AG08395 (cell line): ENCODE data around the gene SFI1.
"Not testable (repeated sequence)": the region's sequence is repeated elsewhere in the genome, so short reads cannot be mapped to it uniquely, and the experiment has no call there.

Experiments
- DNase-seq: peaks from one replicate; pipeline ENCODE4 v3.0.0; 2012; ENCODE audit warnings: mixed read lengths, low spot score

SFI1 gene

DNA sequence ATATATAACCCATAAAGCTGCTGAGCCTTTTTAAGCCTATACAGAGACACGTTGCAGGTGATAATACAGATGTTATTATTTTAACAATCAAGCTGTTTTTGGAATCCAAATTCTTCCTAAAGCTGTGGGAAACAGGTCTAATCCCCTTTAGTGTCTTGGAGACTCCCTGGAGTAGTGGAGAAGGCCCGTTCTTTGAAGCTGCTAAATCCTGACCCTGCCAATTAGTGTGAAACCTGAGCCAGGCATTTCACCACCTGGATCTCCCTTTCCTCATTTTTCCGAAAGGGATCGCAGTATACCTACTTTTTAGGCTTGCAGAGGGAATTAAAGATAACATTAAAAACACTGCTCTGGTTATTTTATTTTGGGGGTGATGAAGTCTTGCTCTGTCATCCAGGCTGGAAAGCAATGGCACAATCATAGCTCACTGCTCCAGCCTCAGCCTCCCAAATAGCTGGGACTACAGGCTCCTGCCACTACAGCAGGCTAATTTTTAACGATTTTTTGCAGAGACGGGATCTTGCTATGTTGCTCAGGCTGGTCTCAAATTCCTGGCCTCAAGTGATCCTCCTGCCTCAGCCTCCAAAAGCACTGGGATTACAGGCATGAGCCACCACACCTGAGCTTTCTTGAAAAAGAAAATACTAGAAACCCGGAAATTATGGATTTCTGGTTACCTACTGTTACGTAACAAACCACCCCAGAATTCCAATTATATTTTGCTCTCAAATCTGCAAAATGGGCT is 4.9 kb upstream of the SFI1 start:
- no peak for DNase-seq

GRCh38 chr22:31492151-31492550 is 4.2 kb upstream of the SFI1 start:
- DNase-seq: no peak

- not testable (repeated sequence) for DNase-seq
Observed at GRCh38 chr22:31493355-31493754, 3.0 kb upstream of the SFI1 start.

- no peak for DNase-seq
Observed at GRCh38 chr22:31495343-31495742, 993 bp upstream of the SFI1 start.

GRCh38 chr22:31496735-31497146 is 405 bp downstream of the SFI1 start:
- peak; percentile 6 for DNase-seq

GRCh38 chr22:31497148-31497938 is 1.0 kb downstream of the SFI1 start:
- no peak for DNase-seq

GRCh38 chr22:31501738-31502137 is 5.4 kb downstream of the SFI1 start:
- no peak for DNase-seq

- no peak for DNase-seq
Observed at GRCh38 chr22:31503211-31503964, 7.1 kb downstream of the SFI1 start.

- peak; percentile 45 for DNase-seq
Observed at GRCh38 chr22:31504282-31504681, 7.9 kb downstream of the SFI1 start.

GRCh38 chr22:31507517-31507916 is 11.2 kb downstream of the SFI1 start:
- DNase-seq: not testable (repeated sequence)

- no peak for DNase-seq
Observed at GRCh38 chr22:31508536-31508935, 12.2 kb downstream of the SFI1 start.

DNA sequence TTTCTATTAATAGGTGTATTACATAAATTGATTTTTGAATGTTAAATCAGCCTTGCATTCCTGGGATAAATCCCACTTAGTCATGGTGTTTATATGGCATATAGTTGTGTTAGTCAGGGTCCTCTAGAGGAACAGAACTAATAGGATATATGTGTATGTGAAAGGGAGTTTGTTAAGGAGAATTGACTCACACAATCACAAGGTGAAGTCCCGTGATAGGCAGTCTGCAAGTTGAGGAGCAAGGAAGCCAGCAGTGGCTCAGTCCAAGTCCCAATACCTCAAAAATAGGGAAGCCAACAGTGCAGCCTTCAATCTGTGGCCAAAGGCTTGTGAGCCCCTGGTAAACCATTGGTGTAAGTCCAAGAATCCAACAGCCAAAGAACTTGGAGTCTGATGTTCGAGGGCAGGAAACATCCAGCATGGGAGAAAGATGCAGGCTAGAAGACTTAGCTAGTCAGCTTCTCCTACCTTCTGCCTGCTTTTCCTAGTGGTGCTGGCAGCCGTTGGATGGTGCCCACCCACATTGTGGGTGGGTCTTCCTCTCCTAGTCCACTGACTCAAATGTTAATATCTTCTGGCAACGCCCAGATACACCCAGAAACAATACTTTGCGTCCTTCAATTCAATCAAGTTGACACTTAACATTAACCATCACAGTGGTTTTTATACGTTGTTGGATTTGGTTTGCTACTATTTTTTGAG is 12.9 kb downstream of the SFI1 start:
- DNase-seq: no peak

GRCh38 chr22:31520051-31520450 is 23.7 kb downstream of the SFI1 start:
- no peak for DNase-seq

- DNase-seq: not testable (repeated sequence)
Observed at GRCh38 chr22:31524132-31524531, 27.8 kb downstream of the SFI1 start.

DNA sequence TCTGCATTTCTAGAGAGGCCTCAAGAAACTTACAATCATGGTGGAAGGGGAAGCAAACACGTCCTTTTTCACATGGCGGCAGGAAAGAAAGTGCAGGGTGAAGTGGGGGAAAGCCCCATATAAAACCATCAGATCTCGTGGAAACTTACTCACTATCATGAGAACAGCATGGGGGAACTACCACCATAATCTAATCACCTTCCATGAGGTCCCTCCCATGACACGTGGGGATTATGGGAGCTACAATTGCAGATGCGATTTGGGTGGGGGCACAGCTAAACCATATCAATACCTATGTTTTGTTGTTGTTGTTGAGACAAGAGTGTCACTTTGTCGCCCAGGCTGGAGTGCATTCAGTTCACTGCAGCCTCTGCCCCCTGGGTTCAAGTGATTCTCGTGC is 29.9 kb downstream of the SFI1 start:
- DNase-seq: no peak

- DNase-seq: no peak
Observed at GRCh38 chr22:31530823-31531195, 34.5 kb downstream of the SFI1 start.

DNA sequence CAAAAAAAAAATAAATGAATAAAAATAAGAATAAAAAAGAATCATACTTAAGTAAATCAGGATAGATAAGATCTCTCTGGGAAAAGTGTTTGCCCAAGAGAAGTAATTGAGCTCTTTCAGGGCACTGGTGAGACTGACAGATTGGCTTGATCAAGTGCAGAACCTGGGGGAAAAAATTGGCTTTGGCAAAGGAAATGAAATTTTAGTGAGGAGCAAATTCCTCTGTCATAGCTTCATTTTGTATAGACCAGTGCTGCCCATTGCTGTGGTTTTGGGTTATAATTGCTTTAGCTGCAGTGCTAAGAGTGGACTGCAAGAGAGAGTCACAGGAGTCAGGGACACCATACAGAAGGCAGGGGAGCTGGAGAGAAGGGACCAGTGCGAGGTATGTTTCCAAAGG is 35.7 kb downstream of the SFI1 start:
- DNase-seq: peak; percentile 48

DNA sequence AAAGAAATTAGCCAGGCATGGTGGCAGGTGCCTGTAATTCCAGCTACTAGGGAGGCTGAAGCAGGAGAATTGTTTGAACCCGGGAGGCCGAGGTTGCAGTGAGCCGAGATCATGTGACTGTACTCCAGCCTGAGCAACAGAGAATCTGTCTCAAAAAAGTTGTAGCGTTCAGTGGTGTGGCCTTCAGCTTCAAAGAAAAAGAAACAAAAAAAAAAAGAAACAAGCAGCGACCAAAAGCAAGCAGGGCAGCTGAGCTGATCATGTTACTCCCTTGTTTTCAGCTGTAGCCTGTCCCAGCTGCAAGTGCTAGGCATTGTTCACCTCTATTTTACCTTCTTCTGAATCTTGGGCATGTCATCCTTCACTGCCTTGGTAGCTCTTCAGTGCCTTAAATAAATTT is 37.0 kb downstream of the SFI1 start:
- no peak for DNase-seq

GRCh38 chr22:31537019-31537535 is 40.7 kb downstream of the SFI1 start:
- DNase-seq: no peak

DNA sequence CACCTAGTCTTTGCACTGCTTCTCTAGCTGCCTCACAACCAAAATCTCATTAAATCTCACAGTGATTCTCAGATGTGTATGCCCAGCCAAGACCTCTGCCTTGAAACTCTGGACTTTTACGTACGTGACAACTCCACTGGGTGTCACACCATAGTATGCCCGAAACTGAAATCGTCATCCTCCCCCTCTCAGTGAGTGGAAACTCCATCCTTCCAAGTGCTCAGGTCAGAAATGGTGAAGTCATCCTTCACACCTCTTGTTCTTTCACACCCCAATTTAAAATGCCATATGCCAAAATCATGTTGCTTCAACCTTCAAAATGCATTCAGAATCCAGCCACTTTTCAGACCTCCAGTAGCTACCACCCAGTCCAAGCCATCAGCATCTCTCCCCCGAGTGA is 42.5 kb downstream of the SFI1 start:
- no peak for DNase-seq

GRCh38 chr22:31540166-31540565 is 43.8 kb downstream of the SFI1 start:
- not testable (repeated sequence) for DNase-seq

DNA sequence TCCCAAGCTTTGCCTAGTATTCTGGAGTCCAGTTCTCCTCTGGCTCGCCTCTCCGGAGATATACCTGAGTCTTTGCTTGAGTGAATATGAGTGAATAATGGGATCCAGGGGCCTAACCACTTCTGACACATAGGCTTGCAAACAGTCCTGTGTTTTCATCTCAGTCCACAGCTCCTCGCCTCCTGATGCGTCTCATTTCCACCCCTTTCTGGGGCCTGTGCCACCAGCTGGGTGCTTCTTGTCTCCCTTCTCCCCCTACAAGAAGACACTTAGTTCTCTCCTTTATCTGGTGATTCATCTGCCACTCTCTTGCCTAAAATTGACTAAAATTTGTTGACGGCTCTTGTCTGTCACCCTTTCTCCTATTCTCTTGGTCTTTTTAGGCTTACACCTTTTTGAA is 44.6 kb downstream of the SFI1 start:
- DNase-seq: no peak
